ENCODE data around the gene ROBO1. TPM values are rescaled to one million over a fixed set of nuclear protein-coding genes. Genes with fewer than 3 reads are reported as not detected.

ROBO1 gene
- total RNA-seq, 1 donor from 2014 or later: 73.8 TPM

DNA sequence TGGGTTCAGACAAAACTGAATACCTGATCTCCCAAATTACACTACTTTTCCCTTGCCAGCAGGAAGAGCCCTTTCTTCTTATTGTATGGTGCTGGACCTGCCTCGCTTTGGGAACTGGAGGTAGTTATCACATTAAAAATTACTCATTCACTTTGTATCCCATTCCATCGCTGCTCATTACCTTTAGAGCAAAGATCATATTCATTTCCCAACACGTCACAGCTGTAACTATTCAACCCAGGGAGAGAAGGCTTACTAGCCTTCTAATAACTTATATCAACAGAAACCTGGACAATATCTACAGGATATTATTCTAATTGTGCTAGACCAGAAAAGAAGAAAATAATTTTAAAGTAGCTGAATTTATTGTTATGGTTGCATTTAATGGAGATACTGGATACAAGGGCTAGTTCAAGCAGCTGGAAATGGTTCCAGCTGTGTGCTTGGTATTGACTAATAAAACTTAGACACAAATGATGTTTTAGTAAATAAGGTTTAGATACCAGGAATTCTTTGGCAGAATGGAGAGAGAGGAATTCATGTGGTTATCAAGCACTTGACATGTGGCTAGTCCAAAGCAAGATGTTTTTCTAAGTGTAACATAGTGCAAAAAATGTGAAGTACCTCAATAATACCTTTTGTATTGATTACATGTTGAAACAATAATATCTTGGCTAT is 656.3 kb downstream of the ROBO1 start:
- H3K4me1 Mint-ChIP-seq (ENCODE audit: unreplicated experiment): peaks cover 4% of the 10 kb centered on the region
- H3K27ac Mint-ChIP-seq (ENCODE audit: unreplicated experiment): no peak overlapping the region
- TF ChIP-seq, protein P1, sequence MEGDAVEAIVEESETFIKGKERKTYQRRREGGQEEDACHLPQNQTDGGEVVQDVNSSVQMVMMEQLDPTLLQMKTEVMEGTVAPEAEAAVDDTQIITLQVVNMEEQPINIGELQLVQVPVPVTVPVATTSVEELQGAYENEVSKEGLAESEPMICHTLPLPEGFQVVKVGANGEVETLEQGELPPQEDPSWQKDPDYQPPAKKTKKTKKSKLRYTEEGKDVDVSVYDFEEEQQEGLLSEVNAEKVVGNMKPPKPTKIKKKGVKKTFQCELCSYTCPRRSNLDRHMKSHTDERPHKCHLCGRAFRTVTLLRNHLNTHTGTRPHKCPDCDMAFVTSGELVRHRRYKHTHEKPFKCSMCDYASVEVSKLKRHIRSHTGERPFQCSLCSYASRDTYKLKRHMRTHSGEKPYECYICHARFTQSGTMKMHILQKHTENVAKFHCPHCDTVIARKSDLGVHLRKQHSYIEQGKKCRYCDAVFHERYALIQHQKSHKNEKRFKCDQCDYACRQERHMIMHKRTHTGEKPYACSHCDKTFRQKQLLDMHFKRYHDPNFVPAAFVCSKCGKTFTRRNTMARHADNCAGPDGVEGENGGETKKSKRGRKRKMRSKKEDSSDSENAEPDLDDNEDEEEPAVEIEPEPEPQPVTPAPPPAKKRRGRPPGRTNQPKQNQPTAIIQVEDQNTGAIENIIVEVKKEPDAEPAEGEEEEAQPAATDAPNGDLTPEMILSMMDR (IDR thresholded peaks at IDR 0.05): no peak
- no peaks in the 10 kb centered on the region for H3K9me3 Mint-ChIP-seq (ENCODE audit: unreplicated experiment)
- no peak overlapping the region for H3K4me3 Mint-ChIP-seq (ENCODE audit: unreplicated experiment)
- no peaks in the 10 kb centered on the region for H3K27me3 Mint-ChIP-seq (ENCODE audit: unreplicated experiment)
- no peaks in the 10 kb centered on the region for H3K36me3 Mint-ChIP-seq (ENCODE audit: unreplicated experiment)
- DNase-seq (ENCODE audit: extremely low spot score, unreplicated experiment): no peak

DNA sequence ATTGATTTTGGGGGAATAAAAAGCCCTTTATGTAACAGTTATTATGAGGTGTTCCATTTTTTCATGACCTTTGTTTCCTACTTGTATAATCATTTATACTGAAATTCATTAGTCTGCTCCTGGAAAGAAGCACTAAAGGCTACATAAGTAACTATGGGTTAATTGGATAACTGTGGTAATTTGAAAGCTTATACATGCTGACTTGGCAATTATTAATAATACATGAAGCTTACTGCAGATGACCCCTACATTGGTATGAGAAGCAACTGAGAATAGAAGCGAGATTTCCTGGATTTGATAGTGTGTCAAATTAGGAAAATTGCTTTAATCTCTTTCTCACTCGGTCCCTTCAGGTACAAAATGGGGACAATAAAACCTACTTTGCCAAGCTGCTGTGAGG is 658.0 kb downstream of the ROBO1 start:
- TF ChIP-seq, protein P1 (IDR thresholded peaks at IDR 0.05): no peak
- H3K9me3 Mint-ChIP-seq (ENCODE audit: unreplicated experiment): no peaks in the 10 kb centered on the region
- DNase-seq (ENCODE audit: extremely low spot score, unreplicated experiment): no peak
- H3K27ac Mint-ChIP-seq (ENCODE audit: unreplicated experiment): no peak overlapping the region
- H3K27me3 Mint-ChIP-seq (ENCODE audit: unreplicated experiment): no peaks in the 10 kb centered on the region
- no peak overlapping the region for H3K4me3 Mint-ChIP-seq (ENCODE audit: unreplicated experiment)
- H3K4me1 Mint-ChIP-seq (ENCODE audit: unreplicated experiment): peaks cover 7% of the 10 kb centered on the region
- H3K36me3 Mint-ChIP-seq (ENCODE audit: unreplicated experiment): no peaks in the 10 kb centered on the region

DNA sequence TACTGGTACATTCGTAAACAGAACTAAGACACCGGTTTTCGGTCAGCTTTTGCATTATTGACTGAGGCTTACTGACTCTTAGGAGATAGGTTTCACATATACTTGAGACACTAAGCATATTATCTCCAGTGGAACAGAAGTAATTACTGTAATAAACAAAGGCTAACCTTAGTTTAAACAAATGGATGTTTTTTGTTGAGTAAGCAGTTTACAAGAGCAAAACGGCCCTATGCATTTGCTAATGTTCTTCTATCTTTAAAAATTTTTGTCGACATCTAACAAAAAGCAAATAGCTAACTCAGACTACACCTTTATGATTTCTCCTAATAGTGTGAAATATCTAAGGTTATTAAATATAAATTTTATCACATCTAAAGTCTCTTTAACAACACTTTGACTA is 664.5 kb downstream of the ROBO1 start:
- H3K36me3 Mint-ChIP-seq (ENCODE audit: unreplicated experiment): no peaks in the 10 kb centered on the region
- H3K27ac Mint-ChIP-seq (ENCODE audit: unreplicated experiment): no peak overlapping the region
- no peaks in the 10 kb centered on the region for H3K27me3 Mint-ChIP-seq (ENCODE audit: unreplicated experiment)
- peaks cover 8% of the 10 kb centered on the region for H3K4me1 Mint-ChIP-seq (ENCODE audit: unreplicated experiment)
- no peaks in the 10 kb centered on the region for H3K9me3 Mint-ChIP-seq (ENCODE audit: unreplicated experiment)
- DNase-seq (ENCODE audit: extremely low spot score, unreplicated experiment): no peak
- H3K4me3 Mint-ChIP-seq (ENCODE audit: unreplicated experiment): no peak overlapping the region
- TF ChIP-seq, protein P1 (IDR thresholded peaks at IDR 0.05): no peak

DNA sequence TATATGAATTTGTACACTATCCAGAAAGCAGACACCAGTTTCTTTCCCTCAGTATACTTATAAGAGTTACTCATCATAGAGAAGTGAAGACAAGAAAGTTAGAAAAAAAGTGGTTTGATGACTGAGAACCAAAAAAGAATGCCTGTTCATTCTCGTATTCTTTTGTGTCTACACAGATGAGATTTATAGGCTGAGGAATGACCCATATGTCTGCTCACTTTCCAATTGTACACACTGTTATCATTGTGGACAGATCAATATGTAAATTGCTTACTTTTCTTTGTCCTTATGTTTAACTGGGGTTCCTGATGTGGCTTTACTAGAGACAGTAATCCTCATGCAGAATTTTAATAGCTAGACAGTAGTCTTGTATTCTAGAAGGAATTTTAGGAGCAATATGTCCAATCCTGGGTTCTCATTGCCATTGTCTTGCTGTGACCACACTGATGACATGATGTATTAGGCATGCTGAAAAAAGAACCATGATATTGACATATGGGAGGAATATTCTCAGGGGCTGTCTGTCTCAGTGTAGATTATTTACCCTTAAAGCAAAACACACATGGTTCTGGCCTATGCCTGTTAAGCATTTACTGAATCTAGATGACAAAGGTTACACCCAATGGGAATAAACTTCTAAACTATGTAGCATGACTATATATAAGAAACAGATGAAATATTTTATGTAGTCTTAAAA is 669.7 kb downstream of the ROBO1 start:
- no peaks in the 10 kb centered on the region for H3K27me3 Mint-ChIP-seq (ENCODE audit: unreplicated experiment)
- no peaks in the 10 kb centered on the region for H3K9me3 Mint-ChIP-seq (ENCODE audit: unreplicated experiment)
- no peak for DNase-seq (ENCODE audit: extremely low spot score, unreplicated experiment)
- no peak overlapping the region for H3K27ac Mint-ChIP-seq (ENCODE audit: unreplicated experiment)
- H3K4me1 Mint-ChIP-seq (ENCODE audit: unreplicated experiment): peaks cover 7% of the 10 kb centered on the region
- H3K36me3 Mint-ChIP-seq (ENCODE audit: unreplicated experiment): no peaks in the 10 kb centered on the region
- TF ChIP-seq, protein P1 (IDR thresholded peaks at IDR 0.05): no peak
- no peak overlapping the region for H3K4me3 Mint-ChIP-seq (ENCODE audit: unreplicated experiment)

DNA sequence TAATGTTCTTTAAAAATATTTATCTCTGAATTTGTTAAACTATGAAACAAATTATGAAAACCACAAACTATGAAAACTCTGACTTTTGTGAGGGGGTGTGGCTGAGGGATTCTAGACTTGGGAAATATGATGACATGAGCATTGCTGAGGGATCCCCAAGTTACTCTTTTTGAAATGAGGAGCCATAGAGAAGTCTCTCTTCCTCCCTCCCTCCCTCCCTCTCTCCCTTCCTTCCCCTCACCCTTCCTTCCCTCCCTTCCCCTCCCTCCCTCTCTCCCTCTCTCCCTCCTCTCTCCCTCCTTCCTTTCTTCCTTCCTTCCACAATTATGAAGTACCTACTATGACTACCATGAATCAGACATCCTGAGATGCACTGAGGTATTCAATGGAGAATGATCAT is 673.1 kb downstream of the ROBO1 start:
- Mint-ChIP-seq H3K27ac (ENCODE audit: unreplicated experiment) (no peak overlapping the region), H3K36me3 (ENCODE audit: unreplicated experiment) (no peaks in the 10 kb centered on the region), H3K9me3 (ENCODE audit: unreplicated experiment) (peaks cover 6% of the 10 kb centered on the region), H3K4me3 (ENCODE audit: unreplicated experiment) (no peak overlapping the region), H3K4me1 (ENCODE audit: unreplicated experiment) (peaks cover 7% of the 10 kb centered on the region), H3K27me3 (ENCODE audit: unreplicated experiment) (no peaks in the 10 kb centered on the region)
- no peak for DNase-seq (ENCODE audit: extremely low spot score, unreplicated experiment)
- TF ChIP-seq, protein P1 (IDR thresholded peaks at IDR 0.05): no peak

Data from osteocyte (in vitro differentiated cells).